HEK293T (cell line): ENCODE data around the gene HSP90AA1.

Experiments
- ARNT ChIP-seq: fragments of 450-650 bp; IDR thresholded peaks from 2 replicates; pipeline ENCODE4 v1.6.1; 2017; ENCODE audit warnings: mild to moderate bottlenecking
- BHLHE40 ChIP-seq: fragments of 450-650 bp; IDR thresholded peaks from 2 replicates; pipeline ENCODE4 v1.6.1; 2016; ENCODE audit warnings: mild to moderate bottlenecking, moderate library complexity, borderline replicate concordance
- CTBP1 ChIP-seq: fragments of 450-650 bp; IDR thresholded peaks from 2 replicates; pipeline ENCODE4 v1.6.1; 2016; ENCODE audit warnings: borderline replicate concordance
- ELF4 ChIP-seq: fragments of 450-650 bp; IDR thresholded peaks from 2 replicates; pipeline ENCODE4 v1.6.1; 2017; ENCODE audit warnings: antibody characterized with exemption
- FOXA1 ChIP-seq: fragments of 450-650 bp; IDR thresholded peaks from 2 replicates; pipeline ENCODE4 v1.6.1; 2016; ENCODE audit warnings: mild to moderate bottlenecking
- FOXM1 ChIP-seq: fragments of 450-650 bp; IDR thresholded peaks from 2 replicates; pipeline ENCODE4 v1.6.1; 2017; ENCODE audit warnings: mild to moderate bottlenecking, borderline replicate concordance
- HDGF ChIP-seq: fragments of 450-650 bp; IDR thresholded peaks from 2 replicates; pipeline ENCODE4 v1.6.1; 2017; ENCODE audit warnings: antibody characterized with exemption, borderline replicate concordance
- NFRKB ChIP-seq: fragments of 450-650 bp; IDR thresholded peaks from 2 replicates; pipeline ENCODE4 v1.6.1; 2016; ENCODE audit warnings: mild to moderate bottlenecking, moderate library complexity
- SP1 ChIP-seq: fragments of 450-650 bp; IDR thresholded peaks from 2 replicates; pipeline ENCODE4 v1.6.1; 2017
- SUZ12 ChIP-seq: fragments of 450-650 bp; IDR thresholded peaks from 2 replicates; pipeline ENCODE4 v1.6.1; 2016; ENCODE audit warnings: mild to moderate bottlenecking
- TARDBP ChIP-seq: fragments of 450-650 bp; IDR thresholded peaks from 2 replicates; pipeline ENCODE4 v1.6.1; 2016
- ZNF384 ChIP-seq: fragments of 450-650 bp; IDR thresholded peaks from 2 replicates; pipeline ENCODE4 v1.6.1; 2016
- TF ChIP-seq, protein P1 (sequence below): fragments of 450-650 bp; IDR thresholded peaks from 2 replicates; pipeline ENCODE4 v1.6.1; 2016

DNA sequence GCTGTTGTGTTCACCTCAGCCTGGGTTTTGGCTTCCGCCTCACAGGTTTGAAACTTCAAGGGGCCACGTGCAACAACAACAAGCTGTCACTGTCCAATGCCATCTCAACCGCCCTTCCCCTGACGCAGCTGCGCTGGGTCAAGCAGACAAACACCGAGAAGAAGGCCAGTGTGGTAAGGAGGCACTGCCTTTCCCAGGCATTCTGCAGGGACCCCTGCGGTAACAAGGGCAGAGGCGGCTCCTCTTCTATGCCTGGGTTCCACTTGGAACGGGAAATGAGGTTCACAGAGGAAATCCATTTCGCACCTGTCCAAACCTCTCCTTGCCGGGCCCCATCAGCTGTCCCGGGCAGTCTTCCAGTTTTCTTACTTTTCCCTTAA lies 36.8 kb downstream of the HSP90AA1 start:
- TF ChIP-seq HDGF: no peak
- no peak for TF ChIP-seq SUZ12
- no peak for TF ChIP-seq SP1
- no peak for TF ChIP-seq NFRKB
- no peak for TF ChIP-seq ELF4
- no peak for TF ChIP-seq ZNF384
- TF ChIP-seq BHLHE40: no peak
- no peak for TF ChIP-seq TARDBP
- TF ChIP-seq FOXM1: no peak
- TF ChIP-seq, protein P1, sequence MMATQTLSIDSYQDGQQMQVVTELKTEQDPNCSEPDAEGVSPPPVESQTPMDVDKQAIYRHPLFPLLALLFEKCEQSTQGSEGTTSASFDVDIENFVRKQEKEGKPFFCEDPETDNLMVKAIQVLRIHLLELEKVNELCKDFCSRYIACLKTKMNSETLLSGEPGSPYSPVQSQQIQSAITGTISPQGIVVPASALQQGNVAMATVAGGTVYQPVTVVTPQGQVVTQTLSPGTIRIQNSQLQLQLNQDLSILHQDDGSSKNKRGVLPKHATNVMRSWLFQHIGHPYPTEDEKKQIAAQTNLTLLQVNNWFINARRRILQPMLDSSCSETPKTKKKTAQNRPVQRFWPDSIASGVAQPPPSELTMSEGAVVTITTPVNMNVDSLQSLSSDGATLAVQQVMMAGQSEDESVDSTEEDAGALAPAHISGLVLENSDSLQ: no peak
- TF ChIP-seq ARNT: no peak
- TF ChIP-seq CTBP1: no peak
- TF ChIP-seq FOXA1: no peak
